IMR-90 (cell line): ENCODE results near the gene CNPY2. TPM values are rescaled to one million over a fixed set of nuclear protein-coding genes. Genes with fewer than 3 reads are reported as not detected.

Experiments used
- ATAC-seq: fragments of 200-7000 bp; cut with Tn5 transposase; 2 replicates; pipeline ENCODE4 v1.9.1; 2020; ENCODE audit warnings: low read depth, mild to moderate bottlenecking, moderate library complexity
- BruUV-seq: library from RNA; stranded (reverse); fragments of 400-500 nt; replicated peaks from 2 replicates; lab custom pipeline; 2021; lab: Mats Ljungman, UMichigan
- CTCF ChIA-PET: fragments of 300-600 bp; formaldehyde crosslinking; extraction: SDS; loops from one replicate; lab custom pipeline; 2021; ENCODE audit warnings: antibody characterized with exemption; lab: Yijun Ruan, JAX
- POLR2A ChIA-PET: fragments of 300-600 bp; sonication (Branson Sonifier 250); formaldehyde crosslinking; loops from one replicate; lab custom pipeline; 2022; ENCODE audit warnings: antibody characterized with exemption; ENCODE audit not compliant: unreplicated experiment; lab: Charles Lee
- DNase-seq: peaks from one replicate; pipeline ENCODE4 v3.0.0; 2013
- H2AFZ ChIP-seq: replicated peaks from 2 replicates; pipeline ENCODE3; 2013; ENCODE audit warnings: low read length, mild to moderate bottlenecking; ENCODE audit not compliant: poor library complexity
- H2AK5ac ChIP-seq: 2 replicates; pipeline ENCODE4 v1.6.1; 2013; ENCODE audit warnings: low read depth, low read length, inconsistent platforms
- H2AK9ac ChIP-seq: replicated peaks from 2 replicates; pipeline ENCODE3; 2013; ENCODE audit warnings: mild to moderate bottlenecking, low read depth, low read length, moderate library complexity; ENCODE audit not compliant: poor library complexity
- H2BK120ac ChIP-seq: 2 replicates; pipeline ENCODE4 v1.6.1; 2013; ENCODE audit warnings: low read depth, low read length, inconsistent platforms
- H2BK15ac ChIP-seq: 3 replicates; pipeline ENCODE4 v1.6.1; 2013; ENCODE audit warnings: low read depth, low read length, inconsistent platforms
- H2BK20ac ChIP-seq: 2 replicates; pipeline ENCODE4 v1.6.1; 2013; ENCODE audit warnings: low read depth, mild to moderate bottlenecking, inconsistent platforms, low read length, moderate library complexity
- H2BK5ac ChIP-seq: 2 replicates; pipeline ENCODE4 v1.6.1; 2013; ENCODE audit warnings: mild to moderate bottlenecking, low read depth, low read length, inconsistent platforms; ENCODE audit not compliant: poor library complexity, severe bottlenecking
- H3K14ac ChIP-seq: replicated peaks from 2 replicates; pipeline ENCODE4 v1.6.1; 2013; ENCODE audit warnings: low read depth, low read length, inconsistent platforms
- H3K18ac ChIP-seq: 2 replicates; pipeline ENCODE4 v1.6.1; 2013; ENCODE audit warnings: low read depth, low read length, control low read depth
- H3K23ac ChIP-seq: 2 replicates; pipeline ENCODE4 v1.6.1; 2013; ENCODE audit warnings: low read depth, low read length, inconsistent platforms
- H3K27ac ChIP-seq: 2 replicates; pipeline ENCODE4 v1.5.1; 2013; ENCODE audit warnings: mild to moderate bottlenecking, control low read depth, low read length; ENCODE audit not compliant: insufficient read depth
- H3K27me3 ChIP-seq: 2 replicates; pipeline ENCODE4 v1.6.1; 2013; ENCODE audit warnings: low read length; ENCODE audit not compliant: control insufficient read depth, insufficient read depth
- H3K36me3 ChIP-seq: 2 replicates; pipeline ENCODE4 v1.6.1; 2013; ENCODE audit warnings: low read length, mixed read lengths; ENCODE audit not compliant: control insufficient read depth, insufficient read depth
- H3K4ac ChIP-seq: 2 replicates; pipeline ENCODE4 v1.6.1; 2013; ENCODE audit warnings: low read depth, low read length, inconsistent platforms
- H3K4me1 ChIP-seq: 2 replicates; pipeline ENCODE4 v1.6.1; 2013; ENCODE audit warnings: low read length, mixed read lengths; ENCODE audit not compliant: control insufficient read depth, insufficient read depth
- H3K4me2 ChIP-seq: 2 replicates; pipeline ENCODE4 v1.6.1; 2013; ENCODE audit warnings: low read depth, mild to moderate bottlenecking, control low read depth, low read length, moderate library complexity
- H3K4me3 ChIP-seq: 2 replicates; pipeline ENCODE4 v1.5.1; 2013; ENCODE audit warnings: low read depth, mild to moderate bottlenecking, control low read depth, low read length, moderate library complexity; ENCODE audit not compliant: insufficient read depth
- H3K56ac ChIP-seq: 2 replicates; pipeline ENCODE4 v1.6.1; 2013; ENCODE audit warnings: low read length, inconsistent platforms; ENCODE audit not compliant: insufficient read depth; ENCODE audit errors: extremely low read depth
- H3K79me1 ChIP-seq, 2 experiments: 2 replicates each; pipeline ENCODE4 v1.6.1; 2013; ENCODE audit warnings: low read length in 2 of 2, inconsistent platforms in 1 of 2, low read depth in 1 of 2
- H3K9ac ChIP-seq: 2 replicates; pipeline ENCODE4 v1.6.1; 2013; ENCODE audit warnings: low read depth, low read length, control low read depth
- H3K9me1 ChIP-seq: 2 replicates; pipeline ENCODE4 v1.6.1; 2013; ENCODE audit warnings: low read length, inconsistent platforms; ENCODE audit not compliant: insufficient read depth
- H3K9me3 ChIP-seq: 2 replicates; pipeline ENCODE4 v1.6.1; 2013; ENCODE audit warnings: low read length; ENCODE audit not compliant: control insufficient read depth, insufficient read depth
- H4K20me1 ChIP-seq: 2 replicates; pipeline ENCODE4 v1.6.1; 2013; ENCODE audit warnings: low read length, inconsistent platforms; ENCODE audit not compliant: insufficient read depth
- H4K5ac ChIP-seq: 2 replicates; pipeline ENCODE4 v1.6.1; 2013; ENCODE audit warnings: mild to moderate bottlenecking, low read depth, low read length, control low read depth
- H4K8ac ChIP-seq, 2 experiments: 2 replicates each; pipeline ENCODE4 v1.6.1; 2013; ENCODE audit warnings: low read depth in 2 of 2, low read length in 2 of 2, control low read depth in 1 of 2, inconsistent platforms in 1 of 2
- H4K91ac ChIP-seq: 2 replicates; pipeline ENCODE4 v1.6.1; 2013; ENCODE audit warnings: low read depth, low read length, inconsistent platforms; ENCODE audit not compliant: insufficient read depth
- CEBPB ChIP-seq: IDR thresholded peaks from 2 replicates; pipeline ENCODE4 v1.6.1; 2012; ENCODE audit warnings: low read depth, low read length, improper control_type of control experiment
- CTCF ChIP-seq: conservative IDR thresholded peaks from 2 replicates; pipeline ENCODE4 v1.5.1; 2012; ENCODE audit warnings: mild to moderate bottlenecking, low read depth, low read length, improper control_type of control experiment
- ELK1 ChIP-seq: fragments of 150-350 bp; IDR thresholded peaks from 2 replicates; pipeline ENCODE4 v1.6.1; 2016; ENCODE audit warnings: low read depth, mild to moderate bottlenecking, low read length, moderate library complexity, borderline replicate concordance
- FOS ChIP-seq: fragments of 150-350 bp; IDR thresholded peaks from 2 replicates; pipeline ENCODE4 v1.6.1; 2016; ENCODE audit warnings: low read depth, low read length
- MAFK ChIP-seq: IDR thresholded peaks from 2 replicates; pipeline ENCODE4 v1.6.1; 2012; ENCODE audit warnings: low read depth, low read length, improper control_type of control experiment
- MAZ ChIP-seq: IDR thresholded peaks from 2 replicates; pipeline ENCODE4 v1.6.1; 2012; ENCODE audit warnings: low read depth, mild to moderate bottlenecking, low read length, improper control_type of control experiment, moderate library complexity, borderline replicate concordance
- NFE2L2 ChIP-seq: fragments of 150-350 bp; IDR thresholded peaks from 2 replicates; pipeline ENCODE4 v1.6.1; 2016; ENCODE audit warnings: low read depth, mild to moderate bottlenecking, low read length
- POLR2A ChIP-seq: IDR thresholded peaks from 2 replicates; pipeline ENCODE4 v1.6.1; 2012; ENCODE audit warnings: mild to moderate bottlenecking, low read depth, low read length
- RAD21 ChIP-seq: IDR thresholded peaks from 2 replicates; pipeline ENCODE4 v1.6.1; 2012; ENCODE audit warnings: low read length, improper control_type of control experiment
- RCOR1 ChIP-seq: IDR thresholded peaks from 2 replicates; pipeline ENCODE4 v1.6.1; 2012; ENCODE audit warnings: mild to moderate bottlenecking, low read length, improper control_type of control experiment; ENCODE audit not compliant: insufficient replicate concordance
- RFX5 ChIP-seq: IDR thresholded peaks from 2 replicates; pipeline ENCODE4 v1.8.0; 2012; ENCODE audit warnings: low read depth, mild to moderate bottlenecking, low read length, moderate library complexity
- SMC3 ChIP-seq: fragments of 150-350 bp; IDR thresholded peaks from 2 replicates; pipeline ENCODE4 v1.6.1; 2016; ENCODE audit warnings: low read depth, mild to moderate bottlenecking, antibody characterized with exemption, low read length, moderate library complexity
- WGBS, 2 experiments: methylation state at CpG; one replicate each; pipeline versions ENCODE4 v1.1.5 to v1.1.7; 2013; ENCODE audit warnings: missing lambda C conversion rate in 2 of 2; ENCODE audit not compliant: insufficient read length in 1 of 2; ENCODE audit errors: extremely low coverage in 2 of 2; 5-methylcytosine and 5-hydroxymethylcytosine counted together
- dilution Hi-C: fragments of 300-500 bp; cut with HindIII; formaldehyde crosslinking; loops from one replicate; pipeline ENCODE4 v1.14.3; 2018; ENCODE audit warnings: low sequenced_read_pairs; ENCODE audit not compliant: unreplicated experiment
- in situ Hi-C: fragments of 300-500 bp; cut with MboI; formaldehyde crosslinking; loops from 3 replicates; pipeline ENCODE4 v1.14.3; 2019; ENCODE audit warnings: low sequenced_read_pairs, inconsistent platforms, mixed read lengths
- intact Hi-C: fragments of 100-400 bp; cut with micrococcal nuclease; formaldehyde crosslinking; loops from 2 replicates; pipeline ENCODE4 v1.10.0; 2022
- polyA plus RNA-seq, 3 experiments: library from polyadenylated mRNA; depleted of rRNA; stranded (reverse); fragments of >200 nt; gene quantifications; 2 replicates each; pipeline ENCODE4 v1.2.3, GENCODE V29; 2012; ENCODE audit warnings: low replicate concordance in 1 of 3
- total RNA-seq: library from RNA; depleted of rRNA; stranded (reverse); fragments of >200 nt; gene quantifications from 2 replicates; pipeline ENCODE4 v1.2.3, GENCODE V29; 2012
- TF ChIP-seq, protein P1 (sequence below): fragments of 150-350 bp; IDR thresholded peaks from 2 replicates; pipeline ENCODE4 v1.6.1; 2017; ENCODE audit warnings: mild to moderate bottlenecking, antibody characterized with exemption, low read length, low read depth

The CNPY2 gene
- total and polyA plus RNA-seq, 2 of the 4 experiments (the other 2 are of a cell fraction) = 65.2 to 175 TPM

- POLR2A ChIA-PET = no interaction called here
- Histone ChIP-seq H3K23ac (no peak overlapping the region), H3K56ac (no peak overlapping the region), H2BK15ac (no peak overlapping the region), H2BK20ac (no peak overlapping the region), H3K27ac (no peak overlapping the region), H4K5ac (no peak overlapping the region), H4K91ac (no peak overlapping the region), H2BK5ac (no peak overlapping the region), H3K9me1 (peaks cover 7% of the 10 kb centered on the region; the same call in 1 of the 2 replicates), H4K20me1 (no peaks in the 10 kb centered on the region), H3K9me3 (no peaks in the 10 kb centered on the region), H3K4me2 (no peak overlapping the region), H3K4ac (no peak overlapping the region), H3K18ac (no peak overlapping the region), H2BK120ac (no peak overlapping the region), H3K9ac (no peak overlapping the region), H2AFZ (no peak overlapping the region), H3K4me1 (peaks cover 3% of the 10 kb centered on the region; the same call in 1 of the 2 replicates), H3K36me3 (peaks cover 24% of the 10 kb centered on the region), H3K4me3 (no peak overlapping the region), H4K8ac (no peak overlapping the region), H3K27me3 (no peaks in the 10 kb centered on the region), H3K14ac (no peak overlapping the region), H2AK5ac (no peak overlapping the region), H2AK9ac (no peak overlapping the region), H3K79me1 (peaks cover 7 to 22% of the 10 kb centered on the region in 2 experiments)
- BruUV-seq = no TSS peak
- 100% methylated on average over 1 of the region's 8 CpGs; no CpG with 5 or more reads in 1 of the 2 experiments for WGBS, 2 experiments
- CTCF ChIA-PET = interaction anchor here (0.7 kb wide), 1 partner anchor 11 kb away, joined by 3 read pairs; no protein-coding TSS in a partner anchor
- dilution Hi-C loops = no loop called here
- TF ChIP-seq RFX5 (no peak), NFE2L2 (no peak), CTCF (no peak), CEBPB (no peak), MAZ (no peak), RCOR1 (no peak), ELK1 (no peak), MAFK (no peak), SMC3 (no peak), POLR2A (no peak), FOS (no peak), RAD21 (no peak)
- TF ChIP-seq, protein P1, sequence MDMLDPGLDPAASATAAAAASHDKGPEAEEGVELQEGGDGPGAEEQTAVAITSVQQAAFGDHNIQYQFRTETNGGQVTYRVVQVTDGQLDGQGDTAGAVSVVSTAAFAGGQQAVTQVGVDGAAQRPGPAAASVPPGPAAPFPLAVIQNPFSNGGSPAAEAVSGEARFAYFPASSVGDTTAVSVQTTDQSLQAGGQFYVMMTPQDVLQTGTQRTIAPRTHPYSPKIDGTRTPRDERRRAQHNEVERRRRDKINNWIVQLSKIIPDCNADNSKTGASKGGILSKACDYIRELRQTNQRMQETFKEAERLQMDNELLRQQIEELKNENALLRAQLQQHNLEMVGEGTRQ = no peak
- ATAC-seq (no peak), DNase-seq (no peak)
- intact Hi-C loops = no loop called here
- in situ Hi-C loops = no loop called here
These were observed 10.8 kb downstream of the CNPY2 start for GRCh38 chr12:56304872-56305590.
